Mesenchymal stem cell (in vitro differentiated cells and primary cell): Measurements from ENCODE around the gene KLHL17.

Experiments
- DNase-seq: peaks from one replicate; pipeline ENCODE4 v3.0.0-alpha.2; 2013
- H2AFZ ChIP-seq: one replicate; pipeline ENCODE4 v1.6.1; 2013; ENCODE audit warnings: low read depth, mild to moderate bottlenecking, control low read depth, inconsistent platforms, low read length, moderate library complexity
- H2AK5ac ChIP-seq: 2 replicates; pipeline ENCODE4 v1.6.1; 2013; ENCODE audit warnings: low read length, moderate library complexity, mild to moderate bottlenecking, inconsistent platforms; ENCODE audit not compliant: severe bottlenecking
- H2BK120ac ChIP-seq: one replicate; pipeline ENCODE4 v1.6.1; 2013; ENCODE audit warnings: low read depth, mild to moderate bottlenecking, inconsistent platforms, low read length, moderate library complexity
- H2BK12ac ChIP-seq, 2 experiments: one replicate each; pipeline ENCODE4 v1.6.1; 2013; ENCODE audit warnings: inconsistent platforms in 2 of 2, low read length in 2 of 2, mild to moderate bottlenecking in 2 of 2, moderate library complexity in 2 of 2, control low read depth in 1 of 2
- H2BK15ac ChIP-seq: one replicate; pipeline ENCODE4 v1.6.1; 2013; ENCODE audit warnings: mild to moderate bottlenecking, low read depth, inconsistent platforms; ENCODE audit not compliant: poor library complexity, severe bottlenecking
- H2BK5ac ChIP-seq: 2 replicates; pipeline ENCODE4 v1.6.1; 2013; ENCODE audit warnings: low read depth, mild to moderate bottlenecking, low read length, control low read depth, inconsistent platforms; ENCODE audit not compliant: poor library complexity, severe bottlenecking
- H3K14ac ChIP-seq, 2 experiments: one replicate each; pipeline ENCODE4 v1.6.1; 2013; ENCODE audit warnings: inconsistent platforms in 2 of 2, low read length in 2 of 2, control low read depth in 1 of 2, mild to moderate bottlenecking in 1 of 2, moderate library complexity in 1 of 2
- H3K18ac ChIP-seq, 2 experiments: one replicate each; pipeline ENCODE4 v1.6.1; 2013; ENCODE audit warnings: inconsistent platforms in 2 of 2, low read length in 2 of 2, control low read depth in 1 of 2, low read depth in 1 of 2, mild to moderate bottlenecking in 1 of 2
- H3K23ac ChIP-seq, 2 experiments: one replicate each; pipeline ENCODE4 v1.6.1; 2013; ENCODE audit warnings: inconsistent platforms in 2 of 2, low read length in 2 of 2, mild to moderate bottlenecking in 2 of 2, moderate library complexity in 2 of 2, control low read depth in 1 of 2
- H3K27ac ChIP-seq: 2 replicates; pipeline ENCODE4 v1.5.1; 2013; ENCODE audit warnings: mild to moderate bottlenecking, moderate library complexity, low read length, control low read depth, inconsistent platforms; ENCODE audit not compliant: poor library complexity, severe bottlenecking
- H3K27me3 ChIP-seq, 2 experiments: 2 replicates each; pipeline versions ENCODE4 v1.6.1 to v1.7.0; 2013; ENCODE audit warnings: low read length in 2 of 2, mild to moderate bottlenecking in 2 of 2, moderate library complexity in 2 of 2, control low read depth in 1 of 2, inconsistent platforms in 1 of 2; ENCODE audit not compliant: control insufficient read depth in 1 of 2, insufficient read depth in 1 of 2
- H3K36me3 ChIP-seq, 2 experiments: 2 replicates each; pipeline versions ENCODE4 v1.6.1 to v1.7.0; 2013; ENCODE audit warnings: low read length in 2 of 2, control low read depth in 1 of 2, inconsistent platforms in 1 of 2, low read depth in 1 of 2, mild to moderate bottlenecking in 1 of 2; ENCODE audit not compliant: insufficient read depth in 2 of 2, control insufficient read depth in 1 of 2
- H3K4ac ChIP-seq, 2 experiments: one replicate each; pipeline ENCODE4 v1.6.1; 2013; ENCODE audit warnings: inconsistent platforms in 2 of 2, low read length in 2 of 2, mild to moderate bottlenecking in 2 of 2, moderate library complexity in 2 of 2, control low read depth in 1 of 2, low read depth in 1 of 2
- H3K4me1 ChIP-seq: 2 replicates; pipeline ENCODE4 v1.6.1; 2013; ENCODE audit warnings: low read depth, low read length, control low read depth; ENCODE audit not compliant: control insufficient read depth, insufficient read depth
- H3K4me2 ChIP-seq: 2 replicates; pipeline ENCODE4 v1.6.1; 2013; ENCODE audit warnings: low read length, mild to moderate bottlenecking, inconsistent platforms; ENCODE audit not compliant: poor library complexity, severe bottlenecking
- H3K4me3 ChIP-seq, 2 experiments: 2 replicates each; pipeline versions ENCODE4 v1.5.1 to v1.7.0; 2013; ENCODE audit warnings: low read length in 2 of 2, mild to moderate bottlenecking in 2 of 2, control low read depth in 1 of 2, low read depth in 1 of 2; ENCODE audit not compliant: insufficient read depth in 1 of 2
- H3K79me1 ChIP-seq: replicated peaks from 2 replicates; pipeline ENCODE4 v1.6.1; 2013; ENCODE audit warnings: mild to moderate bottlenecking, control low read depth, low read length, inconsistent platforms; ENCODE audit not compliant: poor library complexity, severe bottlenecking
- H3K9ac ChIP-seq: 2 replicates; pipeline ENCODE4 v1.7.0; 2013; ENCODE audit warnings: mild to moderate bottlenecking, low read length, moderate library complexity
- H3K9me3 ChIP-seq: 2 replicates; pipeline ENCODE4 v1.7.0; 2013; ENCODE audit warnings: mild to moderate bottlenecking, low read length; ENCODE audit not compliant: control insufficient read depth
- H4K8ac ChIP-seq: one replicate; pipeline ENCODE4 v1.6.1; 2013; ENCODE audit warnings: inconsistent platforms, mild to moderate bottlenecking, low read length, moderate library complexity
- H4K91ac ChIP-seq: one replicate; pipeline ENCODE4 v1.6.1; 2013; ENCODE audit warnings: mild to moderate bottlenecking, low read length, inconsistent platforms
- WGBS: methylation state at CpG from one replicate; pipeline ENCODE4 v1.1.7; 2013; ENCODE audit warnings: mixed read lengths; 5-methylcytosine and 5-hydroxymethylcytosine counted together

KLHL17 gene

GRCh38 chr1:929712-930632 is 30.4 kb upstream of the KLHL17 start:
- H3K9ac ChIP-seq = no peak overlapping the region
- H3K4me1 ChIP-seq = peaks cover 28% of the 10 kb centered on the region
- no peak overlapping the region for H4K91ac ChIP-seq
- no peak overlapping the region for H3K14ac ChIP-seq
- H2BK12ac ChIP-seq = no peak overlapping the region
- H3K4ac ChIP-seq = no peak overlapping the region
- no peak overlapping the region for H2AK5ac ChIP-seq
- WGBS = 91% methylated on average over 37 of the region's 40 CpGs
- H3K18ac ChIP-seq = no peak overlapping the region
- no peak overlapping the region for H3K4me2 ChIP-seq
- peaks cover 0 to 4% of the 10 kb centered on the region in 2 experiments for H3K36me3 ChIP-seq
- H3K9me3 ChIP-seq = no peaks in the 10 kb centered on the region
- H3K79me1 ChIP-seq = no peaks in the 10 kb centered on the region
- no peak for DNase-seq
- no peak overlapping the region for H3K27ac ChIP-seq
- no peak overlapping the region for H2BK5ac ChIP-seq
- no peak overlapping the region for H3K4me3 ChIP-seq
- H3K23ac ChIP-seq = no peak overlapping the region
- no peak overlapping the region for H2AFZ ChIP-seq
- no peak overlapping the region for H4K8ac ChIP-seq
- H2BK15ac ChIP-seq = no peak overlapping the region
- H3K27me3 ChIP-seq = peaks cover 43 to 78% of the 10 kb centered on the region in 2 experiments
- H2BK120ac ChIP-seq = no peak overlapping the region

- H2BK12ac ChIP-seq = no peak overlapping the region
Observed at GRCh38 chr1:930633-931138, 29.7 kb upstream of the KLHL17 start.

GRCh38 chr1:931380-932172 is 28.8 kb upstream of the KLHL17 start:
- H4K91ac ChIP-seq = no peak overlapping the region
- no peak overlapping the region for H2AFZ ChIP-seq
- H3K36me3 ChIP-seq = peaks cover 0 to 2% of the 10 kb centered on the region in 2 experiments
- H3K27ac ChIP-seq = no peak overlapping the region
- H3K4me3 ChIP-seq = no peak overlapping the region
- no peaks in the 10 kb centered on the region for H3K9me3 ChIP-seq
- no peak overlapping the region for H4K8ac ChIP-seq
- no peak overlapping the region for H3K9ac ChIP-seq
- H3K27me3 ChIP-seq = peaks cover 42 to 82% of the 10 kb centered on the region in 2 experiments
- no peaks in the 10 kb centered on the region for H3K79me1 ChIP-seq
- H3K4ac ChIP-seq = no peak overlapping the region
- H3K4me1 ChIP-seq = peaks cover 29% of the 10 kb centered on the region
- H3K23ac ChIP-seq = no peak overlapping the region
- no peak overlapping the region for H3K14ac ChIP-seq
- no peak overlapping the region for H2BK120ac ChIP-seq
- 49% methylated on average over 12 of the region's 15 CpGs for WGBS
- H3K18ac ChIP-seq = peak overlapping the region in 1 of 2 experiments; percentile 15
- H2BK5ac ChIP-seq = no peak overlapping the region
- no peak overlapping the region for H2AK5ac ChIP-seq
- DNase-seq = no peak
- no peak overlapping the region for H2BK15ac ChIP-seq
- H3K4me2 ChIP-seq = no peak overlapping the region
- H2BK12ac ChIP-seq = no peak overlapping the region

More at GRCh38 chr1:930633-931138, 29.7 kb upstream of the KLHL17 start:
- Histone ChIP-seq H3K9ac (no peak overlapping the region), H4K8ac (no peak overlapping the region), H2AK5ac (no peak overlapping the region), H2BK120ac (no peak overlapping the region), H4K91ac (no peak overlapping the region), H3K14ac (no peak overlapping the region), H3K23ac (no peak overlapping the region), H3K79me1 (no peaks in the 10 kb centered on the region), H3K36me3 (peaks cover 0 to 2% of the 10 kb centered on the region in 2 experiments), H3K4me3 (no peak overlapping the region), H3K27ac (no peak overlapping the region), H2BK5ac (no peak overlapping the region), H2AFZ (no peak overlapping the region), H3K4me1 (peaks cover 29% of the 10 kb centered on the region), H3K27me3 (peaks cover 47 to 84% of the 10 kb centered on the region in 2 experiments), H3K4me2 (no peak overlapping the region), H3K9me3 (no peaks in the 10 kb centered on the region), H3K18ac (no peak overlapping the region), H2BK15ac (no peak overlapping the region), H3K4ac (no peak overlapping the region)
- 81% methylated on average over 18 of the region's 18 CpGs for WGBS
- no peak for DNase-seq

GRCh38 chr1:932173-932510 is 28.2 kb upstream of the KLHL17 start:
- Histone ChIP-seq H3K9me3 (no peaks in the 10 kb centered on the region), H3K27me3 (peaks cover 41 to 82% of the 10 kb centered on the region in 2 experiments), H2BK5ac (no peak overlapping the region), H3K27ac (no peak overlapping the region), H3K4me2 (no peak overlapping the region), H3K79me1 (no peaks in the 10 kb centered on the region), H3K4me3 (no peak overlapping the region), H3K14ac (no peak overlapping the region), H3K18ac (no peak overlapping the region), H4K91ac (no peak overlapping the region), H2BK15ac (no peak overlapping the region), H3K9ac (no peak overlapping the region), H2BK12ac (no peak overlapping the region), H2BK120ac (no peak overlapping the region), H3K23ac (no peak overlapping the region), H3K4me1 (peaks cover 28% of the 10 kb centered on the region), H3K36me3 (peaks cover 0 to 2% of the 10 kb centered on the region in 2 experiments), H3K4ac (no peak overlapping the region), H2AFZ (no peak overlapping the region), H4K8ac (no peak overlapping the region), H2AK5ac (no peak overlapping the region)
- 43% methylated on average over 16 of the region's 16 CpGs for WGBS
- DNase-seq = no peak
